Dedifferentiated amniotic fluid mesenchymal stem cell (primary cell): ENCODE measurements around the gene PLCB1.
"Not testable (repeated sequence)": the region's sequence is repeated elsewhere in the genome, so short reads cannot be mapped to it uniquely, and the experiment has no call there.

Source experiments
- DNase-seq: peaks from one replicate; pipeline ENCODE4 v3.0.0-alpha.2; 2016; ENCODE audit errors: extremely low spot score

Gene PLCB1

DNA sequence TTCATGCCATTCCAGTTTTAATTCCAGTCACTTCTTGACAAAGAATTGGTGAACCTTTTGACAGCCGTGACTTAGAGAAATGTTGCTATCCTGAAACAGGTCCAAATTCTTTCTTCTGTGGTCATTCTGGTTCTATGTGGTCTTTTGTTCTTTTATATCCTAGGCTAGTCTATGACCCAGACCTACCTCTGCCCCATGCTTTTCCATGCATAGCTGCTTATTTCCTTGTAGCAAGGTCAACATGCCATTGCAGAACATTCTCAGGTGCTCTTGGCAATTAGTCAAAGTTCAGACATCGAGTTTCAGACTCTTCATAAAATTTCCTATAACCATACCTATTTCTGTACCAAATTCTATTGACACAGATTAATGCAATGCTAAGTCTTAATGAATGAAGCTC lies 202.6 kb downstream of the PLCB1 start:
- no peak for DNase-seq

GRCh38 chr20:8335059-8335458 lies 203.0 kb downstream of the PLCB1 start:
- DNase-seq = no peak

GRCh38 chr20:8335495-8336195 lies 203.6 kb downstream of the PLCB1 start:
- DNase-seq = no peak

- no peak for DNase-seq
Observed at GRCh38 chr20:8339349-8339748, 207.3 kb downstream of the PLCB1 start.

DNA sequence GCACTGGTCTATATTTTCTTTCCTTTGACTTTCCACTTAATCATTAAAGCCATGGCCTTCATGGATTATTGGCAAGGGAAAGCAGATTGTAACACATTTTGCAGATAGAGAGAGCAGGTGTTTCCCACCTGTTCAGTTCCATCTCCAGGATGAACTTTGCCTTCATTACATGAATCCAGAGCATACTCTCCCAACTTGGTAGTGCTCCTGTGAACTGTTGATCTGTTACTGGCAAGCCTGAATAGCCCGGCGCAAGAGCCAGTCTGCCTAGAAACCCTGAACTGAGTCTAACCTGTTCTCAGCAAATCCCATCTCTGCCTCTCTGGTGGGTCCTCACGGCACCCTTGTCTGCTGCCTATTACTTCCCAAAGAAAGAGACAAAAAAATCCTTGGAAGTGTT lies 210.3 kb downstream of the PLCB1 start:
- no peak for DNase-seq

- no peak for DNase-seq
Observed at GRCh38 chr20:8344106-8344505, 212.0 kb downstream of the PLCB1 start.

DNA sequence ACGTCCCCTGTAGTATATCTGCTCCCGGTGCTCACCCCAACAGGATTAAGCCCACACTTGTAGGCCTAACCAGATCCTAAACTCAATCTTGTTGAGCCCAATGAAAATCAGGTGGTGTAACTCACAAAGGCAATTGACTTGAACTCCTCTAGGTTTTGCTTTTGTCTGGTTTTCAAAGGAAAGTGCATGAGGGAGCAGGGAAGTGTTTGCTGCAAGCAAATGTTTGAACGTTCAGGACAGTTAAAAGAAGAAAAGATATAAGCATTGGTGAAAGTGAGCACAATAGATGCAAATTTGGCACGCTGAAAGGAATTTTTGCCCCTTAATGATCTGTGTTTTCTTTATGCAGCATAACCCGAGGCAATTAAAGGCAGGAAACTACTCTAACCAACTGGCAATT lies 212.6 kb downstream of the PLCB1 start:
- DNase-seq = no peak

- no peak for DNase-seq
Observed at GRCh38 chr20:8346700-8347270, 214.7 kb downstream of the PLCB1 start.

- DNase-seq = not testable (repeated sequence)
Observed at GRCh38 chr20:8350225-8350624, 218.2 kb downstream of the PLCB1 start.

- no peak for DNase-seq
Observed at GRCh38 chr20:8352486-8352885, 220.4 kb downstream of the PLCB1 start.

DNA sequence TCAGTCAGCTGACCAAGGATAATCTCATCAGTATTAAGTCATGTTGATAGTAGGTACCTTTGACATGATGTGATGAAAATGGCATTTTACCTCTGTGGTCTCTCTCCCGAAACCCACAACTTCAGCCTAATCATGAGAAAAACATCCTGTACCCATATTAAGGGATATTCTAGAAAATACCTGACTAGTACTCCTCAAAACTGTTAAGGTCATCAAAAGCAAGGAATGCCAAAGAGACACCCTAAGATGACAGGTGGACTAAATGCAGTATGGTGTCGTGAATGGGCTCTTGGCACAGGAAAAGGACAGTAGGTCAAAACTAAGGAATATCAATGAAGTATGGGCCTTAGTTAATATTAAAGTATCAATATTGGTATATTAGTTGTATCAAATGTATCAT lies 221.4 kb downstream of the PLCB1 start:
- DNase-seq = no peak

GRCh38 chr20:8355453-8355852 lies 223.4 kb downstream of the PLCB1 start:
- DNase-seq = no peak

DNA sequence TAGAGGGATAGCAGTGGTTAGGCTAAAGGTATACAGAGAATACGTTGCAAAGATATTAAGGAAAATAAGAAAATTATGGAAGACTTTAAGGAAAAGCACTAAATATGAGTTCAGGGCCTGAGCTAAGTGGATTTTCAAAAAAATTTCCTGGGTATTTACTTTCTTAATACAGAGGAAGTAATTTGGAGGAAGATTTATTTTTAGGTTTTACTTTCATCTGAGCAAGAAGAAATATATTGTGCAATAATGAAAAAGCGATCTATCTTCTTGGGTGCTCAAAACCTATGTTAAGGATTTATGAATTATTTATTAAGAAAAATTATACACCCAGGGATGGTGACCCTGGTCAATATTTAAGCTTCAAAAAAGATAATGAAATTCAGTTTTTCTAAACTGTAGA lies 224.7 kb downstream of the PLCB1 start:
- no peak for DNase-seq

DNA sequence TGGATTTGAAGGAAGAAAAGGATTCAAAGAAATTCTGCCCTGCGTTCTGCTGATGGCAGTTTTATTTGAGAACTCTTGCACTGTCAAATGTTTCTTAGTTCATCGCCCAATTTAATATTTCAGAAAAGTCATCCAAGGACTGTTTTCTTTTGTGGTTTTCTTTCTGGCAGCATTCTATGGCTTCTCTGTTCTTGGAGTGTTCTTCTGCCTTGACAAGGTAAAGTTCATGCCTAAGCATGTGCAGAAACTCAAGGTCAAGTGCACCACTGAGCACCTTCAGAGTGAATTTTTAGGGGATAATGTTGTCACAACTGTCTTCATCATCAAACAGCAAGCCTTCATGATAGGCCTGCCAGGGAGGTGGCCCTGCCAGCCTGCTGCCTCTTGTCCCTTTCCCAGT lies 225.6 kb downstream of the PLCB1 start:
- DNase-seq = no peak

- DNase-seq = no peak
Observed at GRCh38 chr20:8360035-8360434, 228.0 kb downstream of the PLCB1 start.

GRCh38 chr20:8361006-8361652 lies 229.1 kb downstream of the PLCB1 start:
- DNase-seq = no peak

- DNase-seq = no peak
Observed at GRCh38 chr20:8361779-8362178, 229.7 kb downstream of the PLCB1 start.

DNA sequence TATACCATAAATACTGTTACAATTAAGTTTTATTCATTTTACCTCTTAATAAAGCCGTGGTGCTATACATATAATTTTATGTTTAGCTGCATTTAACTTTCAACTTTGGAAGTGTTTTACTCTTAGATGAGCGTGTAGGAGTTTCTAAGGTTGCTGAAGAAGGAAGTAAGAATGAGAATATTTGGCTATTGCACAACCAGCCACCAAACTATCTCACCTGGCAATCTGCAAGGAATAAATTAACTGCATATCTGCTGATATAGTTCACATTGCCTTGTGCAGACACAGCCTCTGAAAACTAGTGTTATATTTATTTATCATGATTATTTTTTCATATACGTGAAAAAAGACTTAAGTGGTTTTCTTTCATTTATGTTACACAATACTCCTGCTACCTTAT lies 230.4 kb downstream of the PLCB1 start:
- DNase-seq = no peak

GRCh38 chr20:8363970-8364733 lies 232.1 kb downstream of the PLCB1 start:
- DNase-seq = no peak

DNA sequence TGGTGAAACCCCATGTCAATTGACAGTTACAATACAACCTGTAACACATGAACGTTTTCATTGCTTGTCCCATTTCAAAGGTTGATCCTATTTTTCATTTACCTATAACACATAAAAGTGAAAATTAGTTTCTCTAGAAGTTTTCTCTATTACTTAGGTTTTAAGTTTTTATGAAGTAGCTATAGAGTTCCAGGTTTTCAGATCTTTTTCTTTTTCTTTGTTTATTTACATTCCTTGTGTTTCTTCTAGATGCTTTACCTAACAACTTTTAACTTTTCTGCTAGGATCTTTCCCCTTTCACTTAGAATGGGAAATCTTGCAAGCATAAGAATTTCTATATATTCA lies 232.6 kb downstream of the PLCB1 start:
- DNase-seq = no peak

DNA sequence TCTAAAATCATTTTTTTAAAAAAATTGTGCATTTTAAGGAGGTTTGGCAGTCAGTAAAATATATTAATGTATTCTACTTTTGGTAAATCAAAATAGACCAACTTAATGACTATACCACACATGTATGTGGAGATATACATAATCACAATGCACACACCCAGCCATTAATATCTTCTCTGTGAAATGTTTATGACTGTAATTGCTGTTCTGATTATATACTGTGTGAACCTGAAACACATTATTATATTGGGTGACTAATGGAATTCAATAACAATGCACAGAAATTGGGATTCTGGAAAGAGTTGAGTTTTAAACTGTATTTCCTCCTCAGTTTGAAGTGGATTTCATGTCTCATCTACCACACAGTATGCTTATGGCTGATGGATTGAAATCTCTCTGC lies 233.6 kb downstream of the PLCB1 start:
- no peak for DNase-seq

GRCh38 chr20:8366303-8366923 lies 234.3 kb downstream of the PLCB1 start:
- DNase-seq = no peak
